Vagina (tissue), 2 donors: ENCODE measurements around the gene HSPB1.

Source experiments
- CTCF ChIP-seq, 3 experiments: fragments of 450-650 bp in 2 of 3; fragments of 200-600 bp in 1 of 3; sonication (generic) in 1 of 3; IDR thresholded peaks; one replicate each; pipeline ENCODE4 v1.5.1; 2017 to 2019; ENCODE audit warnings: antibody characterized with exemption in 3 of 3, mild to moderate bottlenecking in 2 of 3, moderate library complexity in 2 of 3
- POLR2A ChIP-seq, 2 donors: fragments of 450-650 bp; IDR thresholded peaks; one replicate each; pipeline ENCODE4 v1.6.1; 2017; ENCODE audit warnings: antibody characterized with exemption in 2 of 2, mild to moderate bottlenecking in 2 of 2, moderate library complexity in 2 of 2

GRCh38 chr7:76347710-76348109 is 45.2 kb downstream of the HSPB1 start:
- TF ChIP-seq CTCF (IDR thresholded peaks at IDR 0.05): no peak
- TF ChIP-seq POLR2A (IDR thresholded peaks at IDR 0.05): no peak
